Stimulated activated naive CD8-positive, alpha-beta T cell treated with anti-CD3 and anti-CD28 coated beads, Interleukin-15, Interleukin-2, amounts not matched to agents 100 ng/mL and 50 ng/mL, for 24 hours (primary cell): ENCODE results near the gene CACNB2.

Experiments used
- H3K27ac Mint-ChIP-seq: one replicate; pipeline ENCODE4 v1.8.0; 2021; ENCODE audit warnings: mild to moderate bottlenecking, mixed read lengths
- H3K27me3 Mint-ChIP-seq: one replicate; pipeline ENCODE4 v1.8.0; 2021; ENCODE audit warnings: mixed read lengths
- H3K36me3 Mint-ChIP-seq: one replicate; pipeline ENCODE4 v1.8.0; 2021; ENCODE audit warnings: low read depth, mixed read lengths
- H3K4me1 Mint-ChIP-seq: one replicate; pipeline ENCODE4 v1.8.0; 2021; ENCODE audit warnings: low read depth, mixed read lengths
- H3K4me3 Mint-ChIP-seq: one replicate; pipeline ENCODE4 v1.8.0; 2021; ENCODE audit warnings: mild to moderate bottlenecking, mixed read lengths
- H3K9me3 Mint-ChIP-seq: one replicate; pipeline ENCODE4 v1.8.0; 2021; ENCODE audit warnings: mixed read lengths

Gene CACNB2

GRCh38 chr10:18367840-18368239 lies 227.6 kb downstream of the CACNB2 start:
- Mint-ChIP-seq H3K9me3 (peaks cover 3% of the 10 kb centered on the region), H3K36me3 (no peaks in the 10 kb centered on the region), H3K27ac (no peak overlapping the region), H3K27me3 (no peaks in the 10 kb centered on the region), H3K4me3 (no peak overlapping the region), H3K4me1 (no peaks in the 10 kb centered on the region)

GRCh38 chr10:18368273-18368672 lies 228.0 kb downstream of the CACNB2 start:
- no peak overlapping the region for H3K27ac Mint-ChIP-seq
- no peaks in the 10 kb centered on the region for H3K4me1 Mint-ChIP-seq
- peaks cover 3% of the 10 kb centered on the region for H3K9me3 Mint-ChIP-seq
- H3K4me3 Mint-ChIP-seq = no peak overlapping the region
- no peaks in the 10 kb centered on the region for H3K27me3 Mint-ChIP-seq
- H3K36me3 Mint-ChIP-seq = no peaks in the 10 kb centered on the region

- H3K4me1 Mint-ChIP-seq = no peaks in the 10 kb centered on the region
- peaks cover 3% of the 10 kb centered on the region for H3K9me3 Mint-ChIP-seq
- no peak overlapping the region for H3K4me3 Mint-ChIP-seq
- H3K27ac Mint-ChIP-seq = no peak overlapping the region
- H3K27me3 Mint-ChIP-seq = no peaks in the 10 kb centered on the region
- no peaks in the 10 kb centered on the region for H3K36me3 Mint-ChIP-seq
These were observed 228.5 kb downstream of the CACNB2 start for GRCh38 chr10:18368682-18369081.

GRCh38 chr10:18369859-18370473 lies 229.7 kb downstream of the CACNB2 start:
- no peaks in the 10 kb centered on the region for H3K36me3 Mint-ChIP-seq
- no peaks in the 10 kb centered on the region for H3K9me3 Mint-ChIP-seq
- no peaks in the 10 kb centered on the region for H3K4me1 Mint-ChIP-seq
- H3K27me3 Mint-ChIP-seq = no peaks in the 10 kb centered on the region
- no peak overlapping the region for H3K27ac Mint-ChIP-seq
- H3K4me3 Mint-ChIP-seq = no peak overlapping the region

GRCh38 chr10:18376650-18377049 lies 236.4 kb downstream of the CACNB2 start:
- no peaks in the 10 kb centered on the region for H3K27me3 Mint-ChIP-seq
- no peak overlapping the region for H3K4me3 Mint-ChIP-seq
- H3K9me3 Mint-ChIP-seq = peaks cover 4% of the 10 kb centered on the region
- no peaks in the 10 kb centered on the region for H3K4me1 Mint-ChIP-seq
- no peak overlapping the region for H3K27ac Mint-ChIP-seq
- H3K36me3 Mint-ChIP-seq = no peaks in the 10 kb centered on the region

- no peaks in the 10 kb centered on the region for H3K4me1 Mint-ChIP-seq
- H3K9me3 Mint-ChIP-seq = peaks cover 4% of the 10 kb centered on the region
- H3K36me3 Mint-ChIP-seq = no peaks in the 10 kb centered on the region
- no peaks in the 10 kb centered on the region for H3K27me3 Mint-ChIP-seq
- H3K27ac Mint-ChIP-seq = no peak overlapping the region
- no peak overlapping the region for H3K4me3 Mint-ChIP-seq
These were observed 237.7 kb downstream of the CACNB2 start for GRCh38 chr10:18377898-18378297.

GRCh38 chr10:18378766-18379165 lies 238.5 kb downstream of the CACNB2 start:
- H3K36me3 Mint-ChIP-seq = no peaks in the 10 kb centered on the region
- H3K27me3 Mint-ChIP-seq = no peaks in the 10 kb centered on the region
- H3K27ac Mint-ChIP-seq = no peak overlapping the region

GRCh38 chr10:18381679-18382078 lies 241.5 kb downstream of the CACNB2 start:
- Mint-ChIP-seq H3K4me1 (no peaks in the 10 kb centered on the region), H3K4me3 (no peak overlapping the region), H3K9me3 (no peaks in the 10 kb centered on the region), H3K36me3 (no peaks in the 10 kb centered on the region), H3K27me3 (no peaks in the 10 kb centered on the region), H3K27ac (no peak overlapping the region)

More at GRCh38 chr10:18378766-18379165, 238.5 kb downstream of the CACNB2 start:
- H3K4me3 Mint-ChIP-seq = no peak overlapping the region
- peaks cover 4% of the 10 kb centered on the region for H3K9me3 Mint-ChIP-seq
- H3K4me1 Mint-ChIP-seq = no peaks in the 10 kb centered on the region

- Mint-ChIP-seq H3K36me3 (no peaks in the 10 kb centered on the region), H3K4me1 (peaks cover 9% of the 10 kb centered on the region), H3K27me3 (peaks cover 14% of the 10 kb centered on the region), H3K4me3 (no peak overlapping the region), H3K9me3 (no peaks in the 10 kb centered on the region), H3K27ac (no peak overlapping the region)
These were observed 257.7 kb downstream of the CACNB2 start for GRCh38 chr10:18397906-18398305.

- Mint-ChIP-seq H3K27me3 (peaks cover 14% of the 10 kb centered on the region), H3K36me3 (no peaks in the 10 kb centered on the region), H3K4me3 (no peak overlapping the region), H3K27ac (no peak overlapping the region), H3K4me1 (peaks cover 9% of the 10 kb centered on the region), H3K9me3 (no peaks in the 10 kb centered on the region)
These were observed 258.9 kb downstream of the CACNB2 start for GRCh38 chr10:18399158-18399557.

- Mint-ChIP-seq H3K4me3 (peak overlapping the region; percentile 62), H3K4me1 (peaks cover 9% of the 10 kb centered on the region), H3K9me3 (no peaks in the 10 kb centered on the region), H3K36me3 (no peaks in the 10 kb centered on the region), H3K27ac (no peak overlapping the region), H3K27me3 (peaks cover 14% of the 10 kb centered on the region)
These were observed 260.1 kb downstream of the CACNB2 start for GRCh38 chr10:18400201-18400905.

GRCh38 chr10:18400906-18401245 lies 260.7 kb downstream of the CACNB2 start:
- Mint-ChIP-seq H3K27me3 (peaks cover 14% of the 10 kb centered on the region), H3K27ac (no peak overlapping the region), H3K4me1 (peaks cover 9% of the 10 kb centered on the region), H3K36me3 (no peaks in the 10 kb centered on the region), H3K9me3 (no peaks in the 10 kb centered on the region), H3K4me3 (no peak overlapping the region)

GRCh38 chr10:18401416-18402195 lies 261.4 kb downstream of the CACNB2 start:
- H3K9me3 Mint-ChIP-seq = no peaks in the 10 kb centered on the region
- no peak overlapping the region for H3K4me3 Mint-ChIP-seq
- H3K27me3 Mint-ChIP-seq = peaks cover 14% of the 10 kb centered on the region
- no peak overlapping the region for H3K27ac Mint-ChIP-seq
- peaks cover 9% of the 10 kb centered on the region for H3K4me1 Mint-ChIP-seq
- no peaks in the 10 kb centered on the region for H3K36me3 Mint-ChIP-seq

- peaks cover 14% of the 10 kb centered on the region for H3K27me3 Mint-ChIP-seq
- H3K36me3 Mint-ChIP-seq = no peaks in the 10 kb centered on the region
- no peak overlapping the region for H3K4me3 Mint-ChIP-seq
- H3K9me3 Mint-ChIP-seq = no peaks in the 10 kb centered on the region
- H3K27ac Mint-ChIP-seq = no peak overlapping the region
- H3K4me1 Mint-ChIP-seq = peaks cover 9% of the 10 kb centered on the region
These were observed 262.6 kb downstream of the CACNB2 start for GRCh38 chr10:18402853-18403252.

- Mint-ChIP-seq H3K27me3 (peaks cover 14% of the 10 kb centered on the region), H3K36me3 (no peaks in the 10 kb centered on the region), H3K4me3 (no peak overlapping the region), H3K4me1 (peaks cover 9% of the 10 kb centered on the region), H3K9me3 (no peaks in the 10 kb centered on the region), H3K27ac (no peak overlapping the region)
These were observed 264.3 kb downstream of the CACNB2 start for GRCh38 chr10:18404530-18404929.
